Hepatocyte (in vitro differentiated cells): ENCODE measurements around the gene APOL1. TPM values are rescaled to one million over a fixed set of nuclear protein-coding genes. Genes with fewer than 3 reads are reported as not detected.

Experiments used
- DNase-seq: peaks from one replicate; pipeline ENCODE4 v3.0.0-alpha.2; 2016; ENCODE audit warnings: low spot score
- H2AFZ ChIP-seq: fragments of 200-600 bp; sonication (generic); 2 replicates; pipeline ENCODE4 v1.6.0; 2016; ENCODE audit warnings: antibody characterized with exemption, mild to moderate bottlenecking
- H3K27ac ChIP-seq: fragments of 200-600 bp; sonication (generic); 2 replicates; pipeline ENCODE4 v1.5.1; 2016; ENCODE audit warnings: mild to moderate bottlenecking
- H3K27me3 ChIP-seq: fragments of 200-600 bp; sonication (generic); 2 replicates; pipeline ENCODE4 v1.6.1; 2016
- H3K36me3 ChIP-seq: fragments of 200-600 bp; sonication (generic); replicated peaks from 2 replicates; pipeline ENCODE4 v1.5.1; 2016; ENCODE audit warnings: low read depth; ENCODE audit not compliant: insufficient read depth
- H3K4me1 ChIP-seq: fragments of 200-600 bp; sonication (generic); 2 replicates; pipeline ENCODE4 v1.5.1; 2016; ENCODE audit warnings: mild to moderate bottlenecking, moderate library complexity; ENCODE audit not compliant: insufficient read depth
- H3K4me2 ChIP-seq: fragments of 200-600 bp; sonication (generic); 2 replicates; pipeline ENCODE4 v1.6.0; 2016
- H3K4me3 ChIP-seq: fragments of 200-600 bp; sonication (generic); 2 replicates; pipeline ENCODE4 v1.5.1; 2016; ENCODE audit warnings: mild to moderate bottlenecking
- H3K79me2 ChIP-seq: fragments of 200-600 bp; sonication (generic); 2 replicates; pipeline ENCODE4 v1.6.0; 2017; ENCODE audit warnings: mild to moderate bottlenecking
- H3K9me2 ChIP-seq: fragments of 200-600 bp; sonication (generic); replicated peaks from 2 replicates; pipeline ENCODE4 v1.6.0; 2017; ENCODE audit warnings: mild to moderate bottlenecking; ENCODE audit not compliant: insufficient read depth
- H3K9me3 ChIP-seq: fragments of 200-600 bp; sonication (generic); 2 replicates; pipeline ENCODE4 v1.5.1; 2016; ENCODE audit warnings: low read depth, mild to moderate bottlenecking
- H4K20me1 ChIP-seq: fragments of 200-600 bp; sonication (generic); 2 replicates; pipeline ENCODE4 v1.6.0; 2016; ENCODE audit warnings: mild to moderate bottlenecking; ENCODE audit not compliant: insufficient read depth, poor library complexity, severe bottlenecking
- CTCF ChIP-seq: fragments of 200-600 bp; sonication (generic); IDR thresholded peaks from 2 replicates; pipeline ENCODE4 v1.5.1; 2016; ENCODE audit warnings: antibody characterized with exemption, mild to moderate bottlenecking; ENCODE audit not compliant: poor library complexity
- EZH2 ChIP-seq: fragments of 200-600 bp; sonication (generic); IDR thresholded peaks from 2 replicates; pipeline ENCODE4 v1.6.1; 2016; ENCODE audit warnings: antibody characterized with exemption, mild to moderate bottlenecking, borderline replicate concordance
- EZH2phosphoT487 ChIP-seq: fragments of 200-600 bp; sonication (generic); IDR thresholded peaks from one replicate; pipeline ENCODE4 v1.6.1; 2018; ENCODE audit warnings: antibody characterized with exemption, mild to moderate bottlenecking, low read depth, moderate library complexity; ENCODE audit not compliant: unreplicated experiment, severe bottlenecking
- WGBS: methylation state at CpG from one replicate; pipeline ENCODE4 v1.1.6; 2016; ENCODE audit warnings: low lambda C conversion rate; ENCODE audit errors: missing lambda C conversion rate; 5-methylcytosine and 5-hydroxymethylcytosine counted together
- polyA plus RNA-seq: library from polyadenylated mRNA; unstranded; fragments of >200 nt; fragmentation: Nextera tagmentation; extraction: Ambion mirVana; gene quantifications from 2 replicates; pipeline ENCODE4 v1.2.1, GENCODE V29; 2016
- total RNA-seq: library from RNA; depleted of rRNA; stranded (reverse); fragments of >200 nt; gene quantifications from 2 replicates; pipeline ENCODE4 v1.2.3, GENCODE V29; 2014

APOL1 gene
- total and polyA plus RNA-seq, 2 experiments from 2014 or later = 6.4 to 7.3 TPM

- no peaks in the 10 kb centered on the region for H3K9me2 ChIP-seq
- H2AFZ ChIP-seq = no peak overlapping the region
- H3K4me2 ChIP-seq = no peak overlapping the region
These were observed 28.7 kb upstream of the APOL1 start for GRCh38 chr22:36224245-36224644.

GRCh38 chr22:36225333-36225922 lies 27.5 kb upstream of the APOL1 start:
- H3K36me3 ChIP-seq = no peaks in the 10 kb centered on the region
- H3K4me3 ChIP-seq = no peak overlapping the region
- no peaks in the 10 kb centered on the region for H3K79me2 ChIP-seq
- H2AFZ ChIP-seq = no peak overlapping the region
- DNase-seq = no peak
- no peak overlapping the region for H3K4me2 ChIP-seq
- no peak overlapping the region for H3K27ac ChIP-seq
- no peaks in the 10 kb centered on the region for H3K9me2 ChIP-seq
- H3K27me3 ChIP-seq = no peaks in the 10 kb centered on the region
- 86% methylated on average over 9 of the region's 9 CpGs for WGBS
- H4K20me1 ChIP-seq = no peaks in the 10 kb centered on the region
- TF ChIP-seq EZH2phosphoT487 = no peak
- no peak for TF ChIP-seq CTCF
- TF ChIP-seq EZH2 = no peak
- no peaks in the 10 kb centered on the region for H3K4me1 ChIP-seq
- no peaks in the 10 kb centered on the region for H3K9me3 ChIP-seq

More at GRCh38 chr22:36224245-36224644, 28.7 kb upstream of the APOL1 start:
- DNase-seq = no peak
- Histone ChIP-seq H3K4me1 (no peaks in the 10 kb centered on the region), H3K27me3 (no peaks in the 10 kb centered on the region), H3K9me3 (no peaks in the 10 kb centered on the region), H4K20me1 (no peaks in the 10 kb centered on the region), H3K79me2 (no peaks in the 10 kb centered on the region), H3K4me3 (no peak overlapping the region), H3K36me3 (no peaks in the 10 kb centered on the region), H3K27ac (no peak overlapping the region)
- TF ChIP-seq CTCF = no peak
- no peak for TF ChIP-seq EZH2
- TF ChIP-seq EZH2phosphoT487 = no peak
- 90% methylated on average over 4 of the region's 4 CpGs for WGBS

GRCh38 chr22:36226189-36226588 lies 26.7 kb upstream of the APOL1 start:
- H3K9me3 ChIP-seq = no peaks in the 10 kb centered on the region
- no peak overlapping the region for H3K27ac ChIP-seq
- H3K36me3 ChIP-seq = no peaks in the 10 kb centered on the region
- H3K4me3 ChIP-seq = no peak overlapping the region
- H4K20me1 ChIP-seq = no peaks in the 10 kb centered on the region
- WGBS = 76% methylated on average over 5 of the region's 5 CpGs
- H2AFZ ChIP-seq = no peak overlapping the region
- no peak overlapping the region for H3K4me2 ChIP-seq
- no peaks in the 10 kb centered on the region for H3K79me2 ChIP-seq
- TF ChIP-seq EZH2phosphoT487 (no peak), CTCF (no peak), EZH2 (no peak)
- DNase-seq = no peak
- H3K27me3 ChIP-seq = no peaks in the 10 kb centered on the region
- H3K4me1 ChIP-seq = no peaks in the 10 kb centered on the region
- H3K9me2 ChIP-seq = no peaks in the 10 kb centered on the region
